Uterus (tissue), 2 donors: ENCODE measurements around the gene PTCRA.

Source experiments
- CTCF ChIP-seq, 4 experiments: fragments of 200-600 bp in 2 of 4; fragments of 450-650 bp in 2 of 4; sonication (generic) in 2 of 4; IDR thresholded peaks; one replicate each; pipeline ENCODE4 v1.5.1; 2016 to 2019; ENCODE audit warnings: antibody characterized with exemption in 4 of 4, mild to moderate bottlenecking in 2 of 4, moderate library complexity in 1 of 4
- POLR2A ChIP-seq, 2 donors: fragments of 450-650 bp; IDR thresholded peaks; one replicate each; pipeline ENCODE4 v1.6.1; 2016; ENCODE audit warnings: antibody characterized with exemption in 2 of 2, mild to moderate bottlenecking in 1 of 2, moderate library complexity in 1 of 2

- TF ChIP-seq CTCF (IDR thresholded peaks at IDR 0.05) = no peak
- no peak for TF ChIP-seq POLR2A (IDR thresholded peaks at IDR 0.05)
These were observed 21.9 kb downstream of the PTCRA start for GRCh38 chr6:42937548-42938427.
